AG09309 (cell line): ENCODE results near the gene TWIST2.

Experiments used
- DNase-seq: peaks from one replicate; pipeline ENCODE4 v3.0.0-alpha.2; 2010; ENCODE audit warnings: low read depth
- H3K4me3 ChIP-seq: 2 replicates; pipeline ENCODE4 v1.5.1; 2011; ENCODE audit warnings: mild to moderate bottlenecking, low read depth, low read length, moderate library complexity; ENCODE audit not compliant: control insufficient read depth
- TF ChIP-seq, protein P1 (sequence below): IDR thresholded peaks from 2 replicates; pipeline ENCODE4 v1.5.1; 2011; ENCODE audit warnings: mild to moderate bottlenecking, low read depth, low read length, inconsistent platforms; ENCODE audit not compliant: insufficient read depth, control insufficient read depth; ENCODE audit errors: missing control alignments

Gene TWIST2

DNA sequence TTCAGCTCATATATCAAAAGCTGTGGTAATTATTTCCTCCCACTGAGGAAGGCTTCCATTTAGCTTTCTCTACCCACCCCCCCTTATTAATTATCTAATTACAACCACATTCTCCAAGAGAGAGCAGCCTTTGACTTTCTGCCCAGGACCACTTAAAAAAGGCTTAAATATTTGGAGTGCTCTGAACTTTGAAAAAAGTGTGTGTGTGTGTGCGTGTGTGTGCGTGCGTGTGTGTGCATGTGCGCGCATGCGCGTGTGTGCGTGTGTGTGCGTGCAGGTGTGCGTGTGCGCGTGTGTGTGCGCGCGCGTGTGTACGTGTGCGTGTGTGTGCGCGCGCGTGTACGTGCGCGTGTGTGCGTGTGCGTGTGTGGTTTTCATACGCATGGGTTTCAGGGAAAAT lies 57.8 kb downstream of the TWIST2 start:
- DNase-seq: no peak
- TF ChIP-seq, protein P1, sequence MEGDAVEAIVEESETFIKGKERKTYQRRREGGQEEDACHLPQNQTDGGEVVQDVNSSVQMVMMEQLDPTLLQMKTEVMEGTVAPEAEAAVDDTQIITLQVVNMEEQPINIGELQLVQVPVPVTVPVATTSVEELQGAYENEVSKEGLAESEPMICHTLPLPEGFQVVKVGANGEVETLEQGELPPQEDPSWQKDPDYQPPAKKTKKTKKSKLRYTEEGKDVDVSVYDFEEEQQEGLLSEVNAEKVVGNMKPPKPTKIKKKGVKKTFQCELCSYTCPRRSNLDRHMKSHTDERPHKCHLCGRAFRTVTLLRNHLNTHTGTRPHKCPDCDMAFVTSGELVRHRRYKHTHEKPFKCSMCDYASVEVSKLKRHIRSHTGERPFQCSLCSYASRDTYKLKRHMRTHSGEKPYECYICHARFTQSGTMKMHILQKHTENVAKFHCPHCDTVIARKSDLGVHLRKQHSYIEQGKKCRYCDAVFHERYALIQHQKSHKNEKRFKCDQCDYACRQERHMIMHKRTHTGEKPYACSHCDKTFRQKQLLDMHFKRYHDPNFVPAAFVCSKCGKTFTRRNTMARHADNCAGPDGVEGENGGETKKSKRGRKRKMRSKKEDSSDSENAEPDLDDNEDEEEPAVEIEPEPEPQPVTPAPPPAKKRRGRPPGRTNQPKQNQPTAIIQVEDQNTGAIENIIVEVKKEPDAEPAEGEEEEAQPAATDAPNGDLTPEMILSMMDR: no peak
- no peak overlapping the region for H3K4me3 ChIP-seq

DNA sequence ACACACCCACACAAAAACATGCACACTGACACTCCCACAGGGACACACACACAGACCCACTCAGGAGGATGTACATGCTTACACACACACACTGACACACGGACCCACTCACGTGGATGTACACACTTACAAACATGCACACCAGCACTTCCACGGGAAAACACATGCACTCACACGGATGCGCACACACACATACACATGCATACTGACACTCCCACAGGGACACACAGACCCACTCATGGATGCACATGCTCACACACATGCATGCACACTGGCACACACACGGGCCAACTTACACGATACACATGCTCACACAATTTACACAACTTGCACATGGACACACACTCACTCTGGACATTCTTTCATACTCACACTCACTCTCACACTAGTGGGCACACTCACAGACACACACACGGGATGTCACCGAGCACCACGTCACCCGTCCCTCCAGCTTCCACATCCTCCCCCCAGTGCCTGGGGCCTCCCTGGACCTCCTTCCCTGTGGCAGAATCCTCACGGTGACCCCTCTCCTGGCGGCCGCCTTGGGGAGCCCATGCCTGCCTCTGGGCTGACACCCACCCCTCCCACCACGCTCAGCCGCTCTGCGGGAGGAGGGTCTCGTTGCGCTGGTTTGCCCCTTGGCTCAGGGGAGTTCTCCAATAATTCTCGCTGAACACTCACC lies 58.5 kb downstream of the TWIST2 start:
- H3K4me3 ChIP-seq: no peak overlapping the region
- DNase-seq: no peak
- TF ChIP-seq, protein P1: no peak

DNA sequence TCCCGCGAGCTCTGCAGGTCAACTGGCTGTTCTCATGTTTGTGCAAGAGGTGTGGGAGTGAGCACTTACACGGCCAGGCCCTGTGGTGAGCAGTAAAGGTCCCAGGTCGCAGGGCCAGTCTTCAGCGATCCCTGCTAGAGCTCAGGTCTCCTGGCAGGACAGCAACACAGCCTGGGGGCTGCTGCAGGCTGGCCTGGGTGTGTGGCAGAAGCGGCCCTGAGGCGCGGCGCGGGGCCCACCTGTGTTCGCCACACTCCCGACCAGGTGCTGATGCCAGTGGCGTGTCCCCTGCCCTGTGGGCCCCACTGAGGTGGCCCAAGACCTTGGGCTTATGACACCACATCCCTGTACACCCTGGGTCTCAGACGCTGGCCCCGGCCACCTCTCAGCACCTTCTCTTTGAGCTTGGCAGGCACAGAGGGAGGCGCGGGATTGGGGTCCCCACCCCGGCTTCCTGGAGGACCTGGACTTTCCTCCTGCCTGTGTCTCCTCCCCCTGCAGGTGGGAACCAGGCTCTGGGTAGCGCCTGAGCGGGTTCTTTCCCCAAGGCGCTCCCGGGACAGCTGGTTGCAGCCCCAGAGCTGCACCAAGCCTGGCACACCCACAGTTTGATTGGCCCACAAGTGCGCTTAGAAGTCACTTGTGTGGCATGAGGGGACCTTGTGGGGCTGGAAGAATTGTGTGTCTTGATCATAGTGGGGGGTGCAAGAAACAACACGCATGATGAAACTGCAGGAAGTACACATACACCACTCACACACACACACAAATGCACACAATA lies 59.2 kb downstream of the TWIST2 start:
- TF ChIP-seq, protein P1: no peak
- no peak overlapping the region for H3K4me3 ChIP-seq
- no peak for DNase-seq

DNA sequence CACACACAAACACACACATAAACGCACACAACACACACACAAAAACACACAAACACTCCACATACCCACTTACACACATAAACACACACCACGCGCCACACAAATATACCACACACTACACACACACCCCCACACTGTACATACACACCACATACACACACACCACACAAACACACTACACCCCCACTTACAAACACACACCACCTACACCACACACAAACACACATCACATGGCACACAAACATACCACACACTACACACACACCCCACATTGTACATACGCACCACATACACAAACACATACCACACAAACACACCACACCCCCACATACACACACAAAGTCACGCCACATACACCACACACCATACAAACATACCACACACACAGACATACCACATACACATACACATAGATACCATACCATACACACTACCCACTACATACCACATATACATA lies 59.9 kb downstream of the TWIST2 start:
- H3K4me3 ChIP-seq: no peak overlapping the region
- TF ChIP-seq, protein P1: no peak

DNA sequence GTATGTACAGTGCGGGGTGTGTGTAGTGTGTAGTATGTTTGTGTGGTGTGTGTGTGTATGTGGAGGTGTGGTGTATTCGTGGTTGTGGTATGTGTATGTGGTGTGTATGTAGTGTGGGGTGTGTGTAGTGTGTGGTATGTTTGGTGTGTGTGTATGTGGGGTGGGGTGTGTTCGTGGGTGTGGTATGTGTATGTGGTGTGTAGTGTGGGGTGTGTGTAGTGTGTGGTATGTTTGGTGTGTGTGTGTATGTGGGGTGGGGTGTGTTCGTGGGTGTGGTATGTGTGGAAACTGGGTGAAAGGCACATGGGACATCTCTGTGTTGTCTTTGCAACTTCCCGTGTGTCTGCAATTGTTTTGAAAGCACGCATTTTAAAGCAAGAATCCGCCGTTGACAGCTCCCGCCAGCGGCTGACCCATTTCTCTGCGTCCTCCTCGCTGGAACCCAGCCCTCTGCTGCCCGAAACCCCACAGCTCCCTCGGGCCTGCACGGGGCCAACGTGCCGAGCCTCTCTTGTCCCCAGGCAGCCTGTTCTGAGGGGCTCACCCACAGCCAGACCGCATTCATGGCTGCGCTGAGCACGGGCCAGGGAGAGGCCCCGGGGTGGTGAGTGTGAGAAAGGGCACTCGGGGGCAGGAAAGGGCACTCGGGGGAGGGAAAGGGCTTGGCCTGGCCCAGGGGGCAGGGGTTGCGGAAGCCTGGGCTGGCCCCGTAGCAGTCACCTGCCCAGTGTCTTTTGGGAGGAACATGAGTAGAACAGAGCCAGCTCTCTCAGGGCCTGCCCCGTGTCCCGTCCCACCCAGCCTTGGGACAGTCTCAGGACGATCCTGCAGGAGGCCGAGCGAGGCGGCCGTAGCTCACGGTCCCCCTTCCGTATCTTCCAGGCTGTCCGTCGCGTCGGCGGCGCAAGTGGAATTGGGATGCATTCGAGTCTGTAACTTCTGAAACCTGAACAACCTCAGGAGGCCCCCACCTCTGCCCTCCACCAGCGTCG lies 61.4 kb downstream of the TWIST2 start:
- DNase-seq: no peak
- TF ChIP-seq, protein P1: no peak
- no peak overlapping the region for H3K4me3 ChIP-seq

More for the DNA sequence above, 59.9 kb downstream of the TWIST2 start:
- DNase-seq: no peak

DNA sequence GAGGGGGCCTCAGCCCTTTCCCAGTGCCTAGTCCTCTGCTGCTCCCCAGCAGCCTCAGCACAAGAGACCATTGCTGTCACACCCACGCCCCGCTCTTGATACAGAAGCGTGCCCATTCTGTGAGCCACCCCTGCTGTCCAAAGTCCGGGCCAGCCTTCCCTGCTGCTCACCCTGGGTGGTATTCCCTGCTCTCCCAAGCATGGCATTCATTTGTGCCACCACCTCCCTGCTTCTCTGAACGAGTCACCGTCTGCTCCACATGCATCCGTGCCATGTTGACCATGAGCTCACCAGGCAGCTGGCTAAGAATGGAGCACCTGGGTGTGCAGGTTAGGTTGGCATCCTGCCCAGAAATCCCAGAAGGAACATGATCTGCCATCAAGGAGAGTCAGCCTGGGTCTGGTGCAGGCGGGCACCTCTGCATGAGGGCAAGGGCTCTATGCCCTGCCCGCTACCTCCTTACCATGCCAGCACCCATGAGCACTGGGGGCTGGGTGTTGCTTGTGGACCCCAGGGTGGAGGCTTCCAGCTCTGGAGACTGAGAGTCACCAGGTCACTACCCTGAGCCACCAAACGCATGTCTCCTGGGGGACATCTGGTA lies 63.0 kb downstream of the TWIST2 start:
- TF ChIP-seq, protein P1: no peak
- no peak for DNase-seq
- no peak overlapping the region for H3K4me3 ChIP-seq
